ENCODE results near the gene PHPT1. TPM values are rescaled to one million over a fixed set of nuclear protein-coding genes. Genes with fewer than 3 reads are reported as not detected.

PHPT1 gene
- total RNA-seq, 4 donors from 2014 or later, result 98.8 to 204 (median 152) TPM

DNA sequence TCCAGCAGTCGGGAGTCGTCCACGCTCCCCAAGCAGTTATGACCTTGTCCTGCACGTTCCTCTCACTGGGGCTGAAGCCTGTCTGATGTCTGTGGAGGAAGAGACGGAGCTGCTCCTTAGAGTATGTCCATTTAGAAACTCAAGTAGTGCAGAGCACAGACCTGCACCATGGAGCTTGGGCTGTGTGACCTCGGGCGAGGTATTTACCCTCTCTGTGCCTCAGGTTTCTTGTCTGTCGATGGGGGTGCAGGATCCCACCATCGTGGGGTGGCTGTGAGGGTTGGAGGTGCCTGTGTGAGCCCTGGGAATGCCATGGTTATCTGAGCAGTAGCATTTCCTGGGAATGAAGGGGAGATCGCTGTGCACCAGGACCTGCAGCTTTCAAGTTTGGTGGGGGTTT lies 51.3 kb downstream of the PHPT1 start:
- Histone ChIP-seq H3K27ac (peak overlapping the region in 3 of 4 donors; percentile 79 to 82 (median 81)), H3K4me3 (no peak overlapping the region), H3K36me3 (peaks cover 0 to 9% of the 10 kb centered on the region in 2 donors), H3K4me1 (peaks cover 24 to 32% of the 10 kb centered on the region in 2 donors), H3K9me3 (no peaks in the 10 kb centered on the region), H3K27me3 (no peaks in the 10 kb centered on the region)
- no peak for ATAC-seq
- no peak for TF ChIP-seq POLR2A (IDR thresholded peaks at IDR 0.05)
- TF ChIP-seq, protein P1, sequence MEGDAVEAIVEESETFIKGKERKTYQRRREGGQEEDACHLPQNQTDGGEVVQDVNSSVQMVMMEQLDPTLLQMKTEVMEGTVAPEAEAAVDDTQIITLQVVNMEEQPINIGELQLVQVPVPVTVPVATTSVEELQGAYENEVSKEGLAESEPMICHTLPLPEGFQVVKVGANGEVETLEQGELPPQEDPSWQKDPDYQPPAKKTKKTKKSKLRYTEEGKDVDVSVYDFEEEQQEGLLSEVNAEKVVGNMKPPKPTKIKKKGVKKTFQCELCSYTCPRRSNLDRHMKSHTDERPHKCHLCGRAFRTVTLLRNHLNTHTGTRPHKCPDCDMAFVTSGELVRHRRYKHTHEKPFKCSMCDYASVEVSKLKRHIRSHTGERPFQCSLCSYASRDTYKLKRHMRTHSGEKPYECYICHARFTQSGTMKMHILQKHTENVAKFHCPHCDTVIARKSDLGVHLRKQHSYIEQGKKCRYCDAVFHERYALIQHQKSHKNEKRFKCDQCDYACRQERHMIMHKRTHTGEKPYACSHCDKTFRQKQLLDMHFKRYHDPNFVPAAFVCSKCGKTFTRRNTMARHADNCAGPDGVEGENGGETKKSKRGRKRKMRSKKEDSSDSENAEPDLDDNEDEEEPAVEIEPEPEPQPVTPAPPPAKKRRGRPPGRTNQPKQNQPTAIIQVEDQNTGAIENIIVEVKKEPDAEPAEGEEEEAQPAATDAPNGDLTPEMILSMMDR (IDR thresholded peaks at IDR 0.05 in 4 of 5, conservative IDR thresholded peaks at IDR 0.05 in 1 of 5), result no peak
- DNase-seq, result no peak
- intact Hi-C loops (cut with DNase I; ENCODE audit: low total_unique reads), result no loop called here
- in situ Hi-C loops (cut with MboI; ENCODE audit: low sequenced_read_pairs in 4 of 4), result no loop called here

Small RNA genes within 50 kb of the gene (microRNA-seq; reads per million reads assigned to microRNA genes)
- 0 reads per million in 2 donors for gene MIR4292 (ENCODE audit: borderline replicate concordance in 2 of 2)
- gene MIR4479 (ENCODE audit: borderline replicate concordance in 2 of 2), result 0 reads per million in 2 donors

Other genes with a start within 250 kb of the PHPT1 start
- 10 to 100 TPM; 37.4 to 74.7 (median 49.0) TPM for gene EGFL7, start 186.5 kb upstream of the PHPT1 start, total RNA-seq
- gene AGPAT2, start 162.0 kb upstream of the PHPT1 start, total RNA-seq, result 10 to 100 TPM; 19.0 to 77.4 (median 36.0) TPM
- gene DIPK1B, start 136.8 kb upstream of the PHPT1 start, total RNA-seq, result 1 to 10 TPM; 1.8 to 4.6 (median 3.8) TPM
- 1 to 10 TPM in 3 of 4 donors, under 1 TPM in 1; 0.61 to 4.7 (median 1.6) TPM for gene LCN10, start 106.5 kb upstream of the PHPT1 start, total RNA-seq
- 10 to 100 TPM in 1 of 4 donors, 1 to 10 TPM in 3; 2.1 to 11.7 (median 3.7) TPM for gene LCN6, start 100.9 kb upstream of the PHPT1 start, total RNA-seq
- gene LCN8, start 91.2 kb upstream of the PHPT1 start, total RNA-seq, result not detected
- not detected for gene LCN15, start 84.9 kb upstream of the PHPT1 start, total RNA-seq
- gene TMEM141, start 58.1 kb upstream of the PHPT1 start, total RNA-seq, result 10 to 100 TPM; 46.9 to 70.2 (median 51.1) TPM
- gene CCDC183, start 53.1 kb upstream of the PHPT1 start, total RNA-seq, result under 1 TPM in 1 of 4 donors, not detected in 3; 0.31 TPM
- 100 to 1,000 TPM in 2 of 4 donors, 10 to 100 TPM in 2; 84.9 to 121 (median 105) TPM for gene RABL6, start 41.5 kb upstream of the PHPT1 start, total RNA-seq
- gene AJM1, start 6.9 kb upstream of the PHPT1 start, total RNA-seq, result 1 to 10 TPM; 1.3 to 2.1 (median 1.6) TPM
- 1 to 10 TPM in 3 of 4 donors, under 1 TPM in 1; 0.95 to 2.3 (median 1.7) TPM for gene MAMDC4, start 2.9 kb downstream of the PHPT1 start, total RNA-seq
- gene EDF1, start 16.9 kb downstream of the PHPT1 start, total RNA-seq, result 100 to 1,000 TPM; 285 to 440 (median 334) TPM
- gene TRAF2, start 37.1 kb downstream of the PHPT1 start, total RNA-seq, result 1 to 10 TPM; 3.5 to 6.6 (median 4.8) TPM
- gene FBXW5, start 95.3 kb downstream of the PHPT1 start, total RNA-seq, result 100 to 1,000 TPM; 329 to 469 (median 435) TPM
- gene C8G, start 95.8 kb downstream of the PHPT1 start, total RNA-seq, result 1 to 10 TPM in 2 of 4 donors, not detected in 2; 1.7 to 5.2 TPM
- not detected for gene LCN12, start 102.9 kb downstream of the PHPT1 start, total RNA-seq
- gene PTGDS, start 128.1 kb downstream of the PHPT1 start, total RNA-seq, result 10 to 100 TPM in 3 of 4 donors, 1 to 10 TPM in 1; 2.3 to 35.2 (median 27.0) TPM
- under 1 TPM in 1 of 4 donors, not detected in 3; 0.10 TPM for gene LCNL1, start 133.6 kb downstream of the PHPT1 start, total RNA-seq
- 10 to 100 TPM; 10.8 to 15.6 (median 14.6) TPM for gene PAXX, start 143.0 kb downstream of the PHPT1 start, total RNA-seq
- gene CLIC3, start 147.2 kb downstream of the PHPT1 start, total RNA-seq, result under 1 TPM in 1 of 4 donors, not detected in 3; 0.36 TPM
- gene ABCA2, start 178.8 kb downstream of the PHPT1 start, total RNA-seq, result 10 to 100 TPM; 14.1 to 20.0 (median 16.7) TPM
- not detected for gene FUT7, start 182.7 kb downstream of the PHPT1 start, total RNA-seq
- 10 to 100 TPM; 11.3 to 22.3 (median 19.0) TPM for gene NPDC1, start 196.8 kb downstream of the PHPT1 start, total RNA-seq
- under 1 TPM in 2 of 4 donors, not detected in 2; 0.22 to 0.55 TPM for gene ENTPD2, start 204.7 kb downstream of the PHPT1 start, total RNA-seq
- under 1 TPM in 3 of 4 donors, not detected in 1; 0.16 to 0.24 (median 0.17) TPM for gene SAPCD2, start 221.1 kb downstream of the PHPT1 start, total RNA-seq
- gene UAP1L1, start 228.1 kb downstream of the PHPT1 start, total RNA-seq, result 1 to 10 TPM in 2 of 4 donors, under 1 TPM in 2; 0.49 to 2.5 (median 1.5) TPM
- gene MAN1B1, start 237.6 kb downstream of the PHPT1 start, total RNA-seq, result 10 to 100 TPM; 15.9 to 31.9 (median 21.1) TPM

Data from gastrocnemius medialis (tissue), 4 donors.